RWPE1 (cell line): ENCODE data around the gene BOC.

Experiments
- CTCF ChIA-PET: fragments of 350-600 bp; sonication (Branson Sonifier 250); formaldehyde crosslinking; extraction: SDS; loops from one replicate; lab custom pipeline; 2021; lab: Yijun Ruan, JAX
- POLR2A ChIA-PET: fragments of 400-600 bp; formaldehyde crosslinking; extraction: SDS; loops from one replicate; lab custom pipeline; 2020; ENCODE audit warnings: antibody characterized with exemption; ENCODE audit not compliant: low non-redundant PET; lab: Yijun Ruan, JAX
- DNase-seq: peaks from one replicate; pipeline ENCODE4 v3.0.0; 2012; ENCODE audit warnings: low spot score
- H3K27ac ChIP-seq: fragments of 450-650 bp; 2 replicates; pipeline ENCODE4 v1.5.1; 2017
- CTCF ChIP-seq: fragments of 450-650 bp; conservative IDR thresholded peaks from 2 replicates; pipeline ENCODE4 v1.5.1; 2017; ENCODE audit warnings: low read depth, mild to moderate bottlenecking

BOC gene

GRCh38 chr3:113255854-113256615 lies 44.7 kb downstream of the BOC start:
- CTCF ChIA-PET: interaction anchor here (0.5 to 0.9 kb wide), 2 partner anchors 120 to 363 kb away, joined by 3 to 5 read pairs; no protein-coding TSS in a partner anchor
- H3K27ac ChIP-seq: no peak overlapping the region
- TF ChIP-seq CTCF: no peak
- DNase-seq: no peak
- POLR2A ChIA-PET: no interaction called here

GRCh38 chr3:113258361-113258760 lies 47.0 kb downstream of the BOC start:
- TF ChIP-seq CTCF: no peak
- POLR2A ChIA-PET: no interaction called here
- DNase-seq: no peak
- CTCF ChIA-PET: no interaction called here
- no peak overlapping the region for H3K27ac ChIP-seq

GRCh38 chr3:113259196-113259595 lies 47.8 kb downstream of the BOC start:
- no peak for TF ChIP-seq CTCF
- no peak for DNase-seq
- POLR2A ChIA-PET: no interaction called here
- H3K27ac ChIP-seq: no peak overlapping the region
- CTCF ChIA-PET: no interaction called here

GRCh38 chr3:113261063-113261625 lies 49.8 kb downstream of the BOC start:
- H3K27ac ChIP-seq: no peak overlapping the region
- no peak for TF ChIP-seq CTCF
- POLR2A ChIA-PET: no interaction called here
- no peak for DNase-seq
- CTCF ChIA-PET: interaction anchor here (0.6 to 0.7 kb wide), 2 partner anchors 226 to 1506 kb away, joined by 3 to 4 read pairs; no protein-coding TSS in a partner anchor

- POLR2A ChIA-PET: no interaction called here
- no peak overlapping the region for H3K27ac ChIP-seq
- DNase-seq: no peak
- CTCF ChIA-PET: interaction anchor here (0.6 to 0.7 kb wide), 3 partner anchors 79 to 1505 kb away, joined by 3 to 4 read pairs (median 4); no protein-coding TSS in a partner anchor
- no peak for TF ChIP-seq CTCF
Observed at GRCh38 chr3:113261626-113262303, 50.4 kb downstream of the BOC start.

- H3K27ac ChIP-seq: no peak overlapping the region
- DNase-seq: no peak
- CTCF ChIA-PET: interaction anchor here (0.7 kb wide), 1 partner anchor 80 kb away, joined by 4 read pairs; no protein-coding TSS in a partner anchor
- POLR2A ChIA-PET: no interaction called here
- no peak for TF ChIP-seq CTCF
Observed at GRCh38 chr3:113262304-113262665, 50.9 kb downstream of the BOC start.
